OCI-LY1 (cell line): ENCODE data around the gene DGKB.

Experiments used
- CTCF ChIP-seq: fragments of 200-600 bp; sonication (generic), shearing (Covaris generic); IDR thresholded peaks from 2 replicates; pipeline ENCODE4 v1.5.1; 2017; ENCODE audit warnings: mild to moderate bottlenecking, antibody characterized with exemption, low read length, moderate library complexity, mixed read lengths
- EZH2 ChIP-seq: fragments of 200-600 bp; sonication (generic), shearing (Covaris generic); IDR thresholded peaks from 2 replicates; pipeline ENCODE4 v1.8.0; 2017; ENCODE audit warnings: borderline replicate concordance, mixed run types, mild to moderate bottlenecking, antibody characterized with exemption, low read length, moderate library complexity, mixed read lengths

- TF ChIP-seq CTCF (no peak), EZH2 (no peak)
Measured at GRCh38 chr7:14754631-14755030, 147.9 kb downstream of the DGKB start.
